ENCODE data around the gene HAS3.

The HAS3 gene

GRCh38 chr16:69093974-69094373 lies 11.5 kb upstream of the HAS3 start:
- DNase-seq: no peak

DNA sequence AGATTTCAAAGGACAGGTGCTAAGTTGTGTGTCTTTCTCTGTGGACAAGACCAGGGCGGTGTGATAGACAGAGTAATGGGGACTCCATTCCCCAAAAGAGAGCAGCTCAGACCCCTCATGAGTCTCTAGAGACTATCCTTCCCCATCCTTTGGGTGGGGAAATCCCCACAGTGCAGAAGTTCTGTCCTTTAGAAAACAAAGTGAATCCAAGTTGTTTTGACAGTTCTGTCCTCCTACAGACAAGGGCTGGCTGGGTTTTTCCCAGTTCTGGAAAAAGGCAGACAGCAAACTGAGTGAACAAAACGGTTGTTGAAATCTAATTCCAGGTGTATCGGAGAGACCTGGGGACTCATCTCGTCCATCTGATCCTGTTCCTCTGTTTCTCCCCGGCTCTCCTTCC lies 11.0 kb upstream of the HAS3 start:
- DNase-seq: no peak

DNA sequence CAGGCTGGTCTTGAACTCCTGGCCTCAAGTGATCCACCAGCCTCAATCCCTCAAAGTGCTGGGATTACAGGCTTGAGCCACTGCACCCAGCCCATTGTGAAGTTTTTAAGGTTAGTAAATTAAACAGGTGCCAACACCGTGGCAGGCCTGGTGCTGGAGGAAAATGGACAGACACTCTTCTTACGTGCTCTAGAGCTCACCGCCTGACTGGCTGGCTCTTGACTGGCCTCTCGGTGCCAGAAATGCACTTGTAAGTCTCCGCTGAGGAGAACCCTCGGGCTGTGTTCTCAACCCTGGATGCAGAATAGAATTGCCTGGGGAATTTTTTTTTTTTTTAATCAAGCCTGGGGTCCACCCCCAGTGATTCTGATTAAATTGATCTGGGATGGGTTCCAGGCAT lies 10.3 kb upstream of the HAS3 start:
- no peak for DNase-seq

DNA sequence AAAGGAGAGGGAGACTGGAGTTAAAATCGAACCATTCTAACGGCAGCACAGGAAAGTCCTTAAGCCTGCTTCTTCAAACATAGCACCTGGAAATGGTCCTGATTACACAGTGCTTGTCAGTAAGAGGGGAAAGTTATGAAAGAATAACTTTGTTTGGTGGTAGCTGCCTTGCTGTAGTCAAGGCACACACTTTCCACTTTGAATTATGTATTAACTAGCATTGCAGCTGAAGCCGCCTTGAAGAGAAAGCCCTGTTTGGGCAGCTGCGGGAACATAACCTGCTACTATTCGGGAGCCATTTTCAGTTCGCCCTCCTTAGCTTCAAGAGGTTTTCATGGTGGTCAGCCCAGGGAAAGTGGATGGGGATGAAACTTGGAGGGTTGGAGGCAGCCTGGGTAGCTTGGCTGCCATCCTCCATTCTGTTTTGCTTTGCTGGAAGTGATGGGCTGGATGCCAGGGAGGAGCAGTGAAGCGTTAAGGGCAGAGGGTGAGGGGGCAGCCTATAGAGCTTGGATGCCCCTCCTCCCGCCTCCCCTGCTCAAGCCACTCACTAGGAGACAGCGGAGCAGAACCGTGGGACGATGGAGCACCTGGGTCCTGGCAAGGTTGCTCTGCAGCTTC lies 5.3 kb upstream of the HAS3 start:
- DNase-seq: no peak

GRCh38 chr16:69106491-69107315 lies 1.2 kb downstream of the HAS3 start:
- no peak for DNase-seq

- DNase-seq: no peak
These were observed 2.0 kb downstream of the HAS3 start for GRCh38 chr16:69107316-69107962.

GRCh38 chr16:69108064-69108904 lies 2.8 kb downstream of the HAS3 start:
- no peak for DNase-seq

GRCh38 chr16:69108905-69109252 lies 3.4 kb downstream of the HAS3 start:
- no peak for DNase-seq

GRCh38 chr16:69109486-69110270 lies 4.2 kb downstream of the HAS3 start:
- no peak for DNase-seq

GRCh38 chr16:69110406-69110805 lies 5.0 kb downstream of the HAS3 start:
- DNase-seq: no peak

- no peak for DNase-seq
These were observed 5.9 kb downstream of the HAS3 start for GRCh38 chr16:69111216-69111875.

- no peak for DNase-seq
These were observed 6.4 kb downstream of the HAS3 start for GRCh38 chr16:69111876-69112230.

- DNase-seq: peak in 1 of 2 experiments; percentile 14
These were observed 7.1 kb downstream of the HAS3 start for GRCh38 chr16:69112285-69113129.

GRCh38 chr16:69113216-69113615 lies 7.8 kb downstream of the HAS3 start:
- DNase-seq: no peak

DNA sequence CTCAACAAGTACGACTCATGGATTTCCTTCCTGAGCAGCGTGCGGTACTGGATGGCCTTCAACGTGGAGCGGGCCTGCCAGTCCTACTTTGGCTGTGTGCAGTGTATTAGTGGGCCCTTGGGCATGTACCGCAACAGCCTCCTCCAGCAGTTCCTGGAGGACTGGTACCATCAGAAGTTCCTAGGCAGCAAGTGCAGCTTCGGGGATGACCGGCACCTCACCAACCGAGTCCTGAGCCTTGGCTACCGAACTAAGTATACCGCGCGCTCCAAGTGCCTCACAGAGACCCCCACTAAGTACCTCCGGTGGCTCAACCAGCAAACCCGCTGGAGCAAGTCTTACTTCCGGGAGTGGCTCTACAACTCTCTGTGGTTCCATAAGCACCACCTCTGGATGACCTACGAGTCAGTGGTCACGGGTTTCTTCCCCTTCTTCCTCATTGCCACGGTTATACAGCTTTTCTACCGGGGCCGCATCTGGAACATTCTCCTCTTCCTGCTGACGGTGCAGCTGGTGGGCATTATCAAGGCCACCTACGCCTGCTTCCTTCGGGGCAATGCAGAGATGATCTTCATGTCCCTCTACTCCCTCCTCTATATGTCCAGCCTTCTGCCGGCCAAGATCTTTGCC lies 9.0 kb downstream of the HAS3 start:
- no peak for DNase-seq

- DNase-seq: no peak
These were observed 9.5 kb downstream of the HAS3 start for GRCh38 chr16:69114976-69115355.

DNA sequence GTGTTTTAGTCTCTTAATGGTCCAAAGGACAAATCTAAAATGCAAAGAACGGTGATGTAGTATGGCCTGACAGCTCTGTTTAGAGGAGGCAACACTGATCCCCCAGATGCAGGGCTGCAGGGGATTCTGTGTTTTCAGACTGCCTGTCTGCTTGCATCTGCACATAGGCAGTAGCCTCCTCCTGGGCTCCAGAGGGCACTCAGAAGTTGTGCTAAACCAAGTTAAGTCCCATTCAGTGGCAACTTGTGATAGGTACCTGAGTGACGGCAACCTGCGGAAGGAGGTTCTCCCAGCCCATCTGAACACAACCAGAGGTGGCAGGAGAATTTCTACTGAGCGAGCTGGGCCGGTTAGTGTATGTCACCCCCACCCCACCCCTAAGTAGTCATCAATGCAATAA lies 9.9 kb downstream of the HAS3 start:
- no peak for DNase-seq

GRCh38 chr16:69115837-69116236 lies 10.4 kb downstream of the HAS3 start:
- DNase-seq: no peak

DNA sequence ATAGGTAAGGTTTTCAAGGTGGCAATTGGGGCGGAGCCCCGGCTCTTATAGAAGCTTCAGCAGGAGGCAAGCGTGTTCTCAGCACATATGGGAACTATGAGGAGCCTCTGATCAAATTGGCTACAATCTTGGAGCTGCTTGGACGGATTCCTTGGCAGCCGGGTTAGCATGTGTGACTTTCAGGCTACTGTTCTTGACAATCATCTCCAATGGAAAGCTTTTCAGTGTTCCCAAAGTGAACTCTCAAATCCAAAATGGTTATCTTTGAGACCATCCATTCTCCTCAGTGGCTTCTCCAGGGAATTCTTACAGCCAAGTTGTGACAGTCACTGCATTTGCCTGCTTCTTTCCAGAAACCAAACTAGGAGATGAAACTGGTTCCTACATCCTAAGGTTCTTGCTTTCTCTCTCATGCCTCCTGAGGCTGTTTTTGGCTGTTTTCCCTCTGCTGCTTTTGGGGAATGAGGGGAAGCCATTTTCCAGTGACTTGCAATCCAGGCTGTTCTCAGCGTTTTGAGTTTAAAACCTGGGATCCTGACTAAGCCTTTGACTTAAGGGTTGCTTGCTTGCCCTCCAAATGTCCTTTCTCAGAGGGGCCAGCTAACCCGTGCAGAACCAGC lies 10.9 kb downstream of the HAS3 start:
- DNase-seq: no peak

GRCh38 chr16:69116906-69117305 lies 11.5 kb downstream of the HAS3 start:
- DNase-seq: no peak
